HG03457 (cell line): ENCODE data around the gene PRELID1.

Experiments used
- ATAC-seq: cut with Tn5 transposase; IDR thresholded peaks from one replicate; pipeline ENCODE4 v1.9.1; 2021; ENCODE audit warnings: moderate number of reproducible peaks; ENCODE audit not compliant: unreplicated experiment

The PRELID1 gene

GRCh38 chr5:177312649-177313181 lies 9.1 kb downstream of the PRELID1 start:
- ATAC-seq: no peak

GRCh38 chr5:177313561-177314259 lies 10.1 kb downstream of the PRELID1 start:
- ATAC-seq: no peak

GRCh38 chr5:177314376-177315342 lies 11.1 kb downstream of the PRELID1 start:
- no peak for ATAC-seq

GRCh38 chr5:177315411-177315810 lies 11.8 kb downstream of the PRELID1 start:
- no peak for ATAC-seq

- no peak for ATAC-seq
Measured at GRCh38 chr5:177316005-177316404, 12.4 kb downstream of the PRELID1 start.

GRCh38 chr5:177317959-177318377 lies 14.4 kb downstream of the PRELID1 start:
- no peak for ATAC-seq

- no peak for ATAC-seq
Measured at GRCh38 chr5:177319913-177320588, 16.5 kb downstream of the PRELID1 start.

- no peak for ATAC-seq
Measured at GRCh38 chr5:177320879-177321278, 17.3 kb downstream of the PRELID1 start.

GRCh38 chr5:177325868-177326381 lies 22.3 kb downstream of the PRELID1 start:
- ATAC-seq: no peak

GRCh38 chr5:177327539-177328522 lies 24.2 kb downstream of the PRELID1 start:
- ATAC-seq: no peak

GRCh38 chr5:177328545-177329231 lies 25.1 kb downstream of the PRELID1 start:
- no peak for ATAC-seq

- no peak for ATAC-seq
Measured at GRCh38 chr5:177329883-177330282, 26.3 kb downstream of the PRELID1 start.

GRCh38 chr5:177330991-177331842 lies 27.6 kb downstream of the PRELID1 start:
- ATAC-seq: no peak

- no peak for ATAC-seq
Measured at GRCh38 chr5:177332031-177332895, 28.7 kb downstream of the PRELID1 start.

GRCh38 chr5:177332896-177333260 lies 29.3 kb downstream of the PRELID1 start:
- ATAC-seq: no peak

- ATAC-seq: no peak
Measured at GRCh38 chr5:177333420-177334154, 30.0 kb downstream of the PRELID1 start.

GRCh38 chr5:177334155-177334551 lies 30.6 kb downstream of the PRELID1 start:
- no peak for ATAC-seq
